Loucy (cell line): ENCODE results near the gene RHBDD2.

Experiments used
- CTCF ChIP-seq: fragments of 200-600 bp; sonication (generic); conservative IDR thresholded peaks from 2 replicates; pipeline ENCODE4 v1.5.1; 2014; ENCODE audit warnings: mild to moderate bottlenecking, antibody characterized with exemption, low read length
- EZH2phosphoT487 ChIP-seq: fragments of 200-600 bp; IDR thresholded peaks from 2 replicates; pipeline ENCODE4 v1.6.1; 2018; ENCODE audit warnings: antibody characterized with exemption, mild to moderate bottlenecking, moderate library complexity, borderline replicate concordance

DNA sequence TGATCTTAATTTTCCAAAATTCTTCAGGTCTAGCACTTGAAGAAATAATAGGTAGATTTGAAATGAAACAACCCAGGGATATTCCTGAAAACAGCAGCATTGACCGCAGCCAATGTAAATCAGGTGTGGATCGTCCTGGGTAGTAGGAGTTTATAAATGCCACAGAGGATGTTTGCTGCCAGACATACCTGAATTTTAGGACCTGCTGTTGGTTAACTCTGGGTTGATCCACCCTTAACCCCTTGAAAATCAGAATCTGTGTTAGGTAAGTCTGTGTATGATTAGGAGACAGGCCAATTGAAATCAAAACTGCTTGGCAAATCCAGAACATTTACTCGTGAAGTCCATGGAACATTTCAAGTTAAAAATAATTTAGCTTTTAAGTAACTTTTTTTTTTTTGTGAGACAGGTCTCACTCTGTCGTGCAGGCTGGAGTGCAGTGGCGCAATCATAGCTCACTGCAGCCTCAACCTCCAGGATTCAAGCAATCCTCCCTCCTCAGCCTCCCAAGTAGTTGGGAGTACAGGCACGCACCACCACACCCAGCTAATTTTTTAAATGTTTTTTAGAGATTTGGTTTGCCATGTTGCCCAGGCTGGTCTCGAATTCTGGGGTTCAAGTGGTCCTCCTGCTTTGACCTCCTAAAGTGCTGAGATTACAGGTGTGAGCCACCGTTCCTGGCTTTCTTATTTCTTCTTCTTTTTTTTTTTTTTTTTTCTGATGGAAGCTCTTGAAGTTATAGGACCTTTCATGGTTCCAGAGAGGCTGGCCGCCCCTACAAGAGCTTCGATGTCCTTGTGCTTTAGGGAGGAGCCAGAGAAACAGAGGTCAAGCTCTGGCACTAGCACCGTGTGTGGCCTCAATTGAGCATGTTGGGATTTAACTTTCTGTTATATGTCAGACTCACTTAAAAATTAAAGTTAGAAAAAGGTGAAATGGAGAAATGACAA is 38.1 kb downstream of the RHBDD2 start:
- TF ChIP-seq CTCF (no peak), EZH2phosphoT487 (no peak)
